Vagina (tissue), 2 donors: Measurements from ENCODE around the gene UBE2J1.

Source experiments
- POLR2AphosphoS5 ChIP-seq, 2 donors: sonication (generic); formaldehyde crosslinking; IDR thresholded peaks; one replicate each; pipeline ENCODE4 v1.9.0; 2017; ENCODE audit warnings: antibody characterized with exemption in 2 of 2, mild to moderate bottlenecking in 2 of 2, low read depth in 1 of 2; ENCODE audit not compliant: insufficient read depth in 1 of 2
- TF ChIP-seq, protein P1 (sequence below), 3 experiments: fragments of 450-650 bp in 2 of 3; fragments of 200-600 bp in 1 of 3; sonication (generic) in 1 of 3; IDR thresholded peaks; one replicate each; pipeline ENCODE4 v1.5.1; 2017 to 2019; ENCODE audit warnings: antibody characterized with exemption in 3 of 3, mild to moderate bottlenecking in 2 of 3, moderate library complexity in 2 of 3

DNA sequence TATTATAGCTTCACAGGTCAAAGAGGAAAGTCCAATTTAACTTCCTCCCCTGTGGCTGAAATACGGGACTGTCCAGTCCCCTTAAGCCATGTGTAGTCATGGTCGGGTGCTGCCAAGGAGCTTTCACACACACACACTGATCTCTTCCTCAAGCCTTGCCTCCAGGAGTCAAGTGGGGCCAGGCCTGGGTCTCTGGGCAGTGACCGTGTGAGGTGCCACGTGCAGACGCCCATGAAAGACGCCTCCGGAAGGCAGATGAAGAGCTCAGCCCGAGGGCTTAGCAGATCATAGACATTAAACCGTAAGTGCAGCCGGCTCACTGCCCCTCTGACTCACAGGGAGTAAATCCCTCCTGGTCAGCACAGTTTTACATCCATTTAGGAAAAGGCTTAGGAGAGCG is 41.6 kb downstream of the UBE2J1 start:
- TF ChIP-seq, protein P1, sequence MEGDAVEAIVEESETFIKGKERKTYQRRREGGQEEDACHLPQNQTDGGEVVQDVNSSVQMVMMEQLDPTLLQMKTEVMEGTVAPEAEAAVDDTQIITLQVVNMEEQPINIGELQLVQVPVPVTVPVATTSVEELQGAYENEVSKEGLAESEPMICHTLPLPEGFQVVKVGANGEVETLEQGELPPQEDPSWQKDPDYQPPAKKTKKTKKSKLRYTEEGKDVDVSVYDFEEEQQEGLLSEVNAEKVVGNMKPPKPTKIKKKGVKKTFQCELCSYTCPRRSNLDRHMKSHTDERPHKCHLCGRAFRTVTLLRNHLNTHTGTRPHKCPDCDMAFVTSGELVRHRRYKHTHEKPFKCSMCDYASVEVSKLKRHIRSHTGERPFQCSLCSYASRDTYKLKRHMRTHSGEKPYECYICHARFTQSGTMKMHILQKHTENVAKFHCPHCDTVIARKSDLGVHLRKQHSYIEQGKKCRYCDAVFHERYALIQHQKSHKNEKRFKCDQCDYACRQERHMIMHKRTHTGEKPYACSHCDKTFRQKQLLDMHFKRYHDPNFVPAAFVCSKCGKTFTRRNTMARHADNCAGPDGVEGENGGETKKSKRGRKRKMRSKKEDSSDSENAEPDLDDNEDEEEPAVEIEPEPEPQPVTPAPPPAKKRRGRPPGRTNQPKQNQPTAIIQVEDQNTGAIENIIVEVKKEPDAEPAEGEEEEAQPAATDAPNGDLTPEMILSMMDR (IDR thresholded peaks at IDR 0.05): no peak
- no peak for TF ChIP-seq POLR2AphosphoS5 (IDR thresholded peaks at IDR 0.05; ENCODE audit: insufficient read depth in 1 of 2, low read depth in 1 of 2)
